HG03159 (cell line): ENCODE measurements around the gene GLIS1.

Source experiments
- ATAC-seq: cut with Tn5 transposase; IDR thresholded peaks from one replicate; pipeline ENCODE4 v1.9.1; 2021; ENCODE audit warnings: mild to moderate bottlenecking, moderate library complexity; ENCODE audit not compliant: unreplicated experiment

GLIS1 gene

DNA sequence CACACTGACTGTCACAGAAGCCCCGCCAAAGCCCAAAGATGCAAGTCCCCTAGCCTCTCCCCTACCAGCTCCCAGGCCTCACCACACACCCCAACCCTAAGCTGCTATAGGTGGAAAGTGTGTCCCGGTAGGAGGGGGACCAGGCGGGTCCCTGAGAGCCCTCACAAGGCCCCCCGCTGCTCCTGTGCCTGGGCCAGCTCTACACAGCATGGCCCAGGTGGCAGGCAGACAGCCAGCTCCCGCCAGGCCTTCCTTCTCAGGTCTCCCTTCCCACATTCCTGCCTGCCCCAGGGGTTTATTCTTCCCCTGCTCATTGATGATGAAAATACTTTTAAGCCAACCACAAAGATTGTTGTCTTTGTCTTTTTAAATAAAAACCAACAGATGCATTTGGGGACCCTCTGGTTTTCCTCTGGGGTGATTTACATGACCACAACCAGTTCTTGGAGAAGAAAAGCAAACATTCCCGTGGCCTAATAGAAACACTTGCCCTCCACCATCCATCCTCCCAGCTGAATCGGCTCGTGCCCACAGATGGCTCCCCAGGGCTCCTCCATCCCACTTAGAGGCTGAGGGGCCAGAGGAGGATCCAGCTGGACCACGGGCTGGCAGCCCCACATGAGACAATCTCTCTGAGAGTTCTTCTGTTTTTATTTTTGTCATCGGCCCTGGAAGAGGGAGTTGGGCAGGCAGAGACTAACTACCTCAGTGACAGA lies 186.7 kb downstream of the GLIS1 start:
- no peak for ATAC-seq

GRCh38 chr1:53551428-53551995 lies 187.5 kb downstream of the GLIS1 start:
- no peak for ATAC-seq

DNA sequence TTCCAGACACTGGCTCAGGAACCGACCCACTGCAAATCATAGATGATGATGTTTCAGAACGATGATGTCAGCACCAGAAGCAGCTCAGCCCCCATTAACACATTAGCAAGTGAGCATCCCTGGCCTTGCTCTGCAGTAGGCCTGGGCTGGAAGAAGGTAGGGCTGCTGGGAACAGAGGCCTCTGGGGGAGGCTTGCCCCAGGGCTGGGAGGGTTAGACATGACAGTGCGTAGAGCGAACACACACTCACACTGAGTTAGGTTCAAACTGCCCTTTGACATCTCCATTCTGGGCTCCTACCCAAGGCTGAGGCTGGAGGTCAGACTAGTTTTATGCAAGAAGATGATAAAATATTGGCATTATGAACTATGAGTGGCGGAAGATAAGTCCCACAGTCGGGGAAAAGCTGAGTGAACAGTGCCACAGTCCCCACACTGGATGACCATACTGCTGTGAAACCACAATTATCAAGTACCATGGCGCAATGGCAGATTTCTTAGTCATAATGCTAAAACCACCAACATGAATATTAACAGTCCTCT lies 188.7 kb downstream of the GLIS1 start:
- ATAC-seq = no peak

DNA sequence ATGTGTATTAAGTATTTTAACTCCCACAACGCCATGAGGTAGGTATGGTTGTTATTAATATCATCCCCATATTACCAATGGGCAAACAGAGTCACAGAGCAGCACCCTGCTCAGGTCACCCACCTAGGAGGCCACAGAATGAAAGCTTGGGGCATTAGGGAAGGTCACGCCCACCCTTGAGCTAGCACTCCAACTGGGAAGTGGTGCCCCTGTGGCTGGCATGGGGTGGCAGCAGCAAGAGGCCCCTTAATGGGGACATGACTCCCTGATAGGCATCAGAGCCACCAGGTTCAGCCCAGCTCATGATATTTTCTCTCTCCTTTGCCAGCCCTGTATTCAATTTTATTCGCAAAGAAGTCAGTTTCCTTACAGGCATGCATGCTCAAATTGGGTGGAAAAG lies 189.2 kb downstream of the GLIS1 start:
- no peak for ATAC-seq

GRCh38 chr1:53549287-53549686 lies 189.7 kb downstream of the GLIS1 start:
- no peak for ATAC-seq

DNA sequence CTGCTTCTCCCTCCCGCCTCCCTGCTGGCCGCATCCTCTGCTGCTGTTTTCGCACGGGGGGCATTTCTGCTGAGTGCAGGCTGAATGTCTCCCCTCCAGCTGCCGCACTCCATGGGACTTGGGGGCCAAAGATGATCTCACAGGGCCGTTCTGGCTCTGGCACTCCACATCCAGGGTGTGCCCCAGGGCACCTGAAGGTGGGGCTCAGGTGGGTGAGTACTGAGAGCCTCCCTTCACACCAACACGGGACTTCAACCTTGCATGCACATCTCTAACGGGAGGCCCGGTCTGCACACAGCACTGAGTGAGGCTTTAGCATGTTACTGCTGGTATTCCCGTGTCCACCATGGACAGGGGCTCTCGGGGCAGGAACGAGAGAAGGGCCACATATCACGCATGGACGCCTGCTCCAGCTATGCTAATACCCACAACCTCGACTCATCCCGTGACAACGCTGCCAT lies 190.9 kb downstream of the GLIS1 start:
- ATAC-seq = no peak

- ATAC-seq = no peak
Measured at GRCh38 chr1:53547231-53547790, 191.7 kb downstream of the GLIS1 start.

DNA sequence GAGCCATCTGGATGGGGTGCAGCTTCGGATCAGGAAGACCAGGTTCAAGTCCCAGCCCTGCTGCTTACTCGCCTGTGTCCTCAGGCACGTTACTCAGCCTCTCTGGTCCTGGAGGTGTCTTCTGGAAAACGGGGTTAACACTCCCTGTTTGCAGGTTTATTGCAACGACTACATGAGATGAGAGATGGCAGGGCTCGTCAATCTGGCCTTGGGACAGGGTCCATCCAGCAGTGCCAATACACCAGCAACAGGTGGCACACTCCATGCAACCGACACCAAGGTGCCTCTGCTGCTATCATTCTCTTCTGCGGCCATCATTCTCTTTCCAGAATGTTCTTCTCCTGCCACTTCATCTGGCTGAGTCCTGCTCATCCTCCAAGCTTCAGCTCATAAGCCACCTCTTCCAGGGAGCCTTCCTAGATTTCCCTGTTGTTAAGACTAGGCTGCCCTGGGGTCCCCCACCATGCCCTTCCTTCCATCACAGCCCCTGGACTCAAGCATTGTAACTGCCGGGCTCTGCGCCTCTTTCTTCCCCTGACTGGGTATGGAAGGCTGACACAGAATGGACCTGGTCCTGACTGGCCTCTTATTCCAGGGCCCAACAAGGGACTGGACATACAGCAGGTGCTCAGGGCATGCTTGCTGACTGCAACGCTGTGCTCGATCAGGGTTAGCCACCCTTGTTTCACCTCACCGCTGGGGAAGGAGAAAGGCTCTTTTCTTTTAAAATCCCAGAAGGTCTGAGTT lies 192.4 kb downstream of the GLIS1 start:
- no peak for ATAC-seq

DNA sequence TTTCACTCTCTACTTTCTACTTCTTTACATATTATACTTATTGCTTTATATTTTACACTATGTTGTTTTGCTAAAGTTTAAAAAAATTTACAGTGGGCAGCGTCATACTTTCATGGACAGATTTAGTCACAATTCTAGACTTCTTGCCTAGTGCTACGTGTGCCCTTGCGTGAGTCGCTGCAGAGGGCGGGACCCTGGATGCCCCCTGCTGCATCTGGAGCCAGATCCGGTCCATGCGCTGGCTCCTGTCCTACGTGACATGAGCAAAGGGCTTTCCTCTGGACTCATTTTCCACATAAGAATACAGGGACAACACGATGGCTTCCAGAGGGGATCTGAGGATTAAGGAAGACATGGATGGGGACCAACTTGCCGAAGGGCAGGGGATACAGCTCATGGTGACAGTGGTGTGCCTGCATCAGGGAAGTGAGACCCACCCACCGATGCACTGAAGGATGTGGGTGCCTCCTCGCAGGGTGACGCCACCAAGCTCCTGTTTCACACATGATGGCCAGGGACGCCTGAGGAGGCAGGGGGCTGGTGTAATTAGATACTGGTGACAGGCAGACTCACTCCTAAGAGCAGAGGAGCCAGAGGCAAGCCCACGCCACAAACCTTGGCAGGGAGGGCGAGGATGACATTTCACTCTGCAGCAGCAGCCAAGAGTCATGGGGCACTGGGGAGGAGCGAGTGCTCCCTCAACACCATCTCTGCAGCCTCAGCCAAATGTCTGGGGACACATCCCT lies 193.1 kb downstream of the GLIS1 start:
- no peak for ATAC-seq

- no peak for ATAC-seq
Measured at GRCh38 chr1:53544728-53545515, 194.0 kb downstream of the GLIS1 start.

DNA sequence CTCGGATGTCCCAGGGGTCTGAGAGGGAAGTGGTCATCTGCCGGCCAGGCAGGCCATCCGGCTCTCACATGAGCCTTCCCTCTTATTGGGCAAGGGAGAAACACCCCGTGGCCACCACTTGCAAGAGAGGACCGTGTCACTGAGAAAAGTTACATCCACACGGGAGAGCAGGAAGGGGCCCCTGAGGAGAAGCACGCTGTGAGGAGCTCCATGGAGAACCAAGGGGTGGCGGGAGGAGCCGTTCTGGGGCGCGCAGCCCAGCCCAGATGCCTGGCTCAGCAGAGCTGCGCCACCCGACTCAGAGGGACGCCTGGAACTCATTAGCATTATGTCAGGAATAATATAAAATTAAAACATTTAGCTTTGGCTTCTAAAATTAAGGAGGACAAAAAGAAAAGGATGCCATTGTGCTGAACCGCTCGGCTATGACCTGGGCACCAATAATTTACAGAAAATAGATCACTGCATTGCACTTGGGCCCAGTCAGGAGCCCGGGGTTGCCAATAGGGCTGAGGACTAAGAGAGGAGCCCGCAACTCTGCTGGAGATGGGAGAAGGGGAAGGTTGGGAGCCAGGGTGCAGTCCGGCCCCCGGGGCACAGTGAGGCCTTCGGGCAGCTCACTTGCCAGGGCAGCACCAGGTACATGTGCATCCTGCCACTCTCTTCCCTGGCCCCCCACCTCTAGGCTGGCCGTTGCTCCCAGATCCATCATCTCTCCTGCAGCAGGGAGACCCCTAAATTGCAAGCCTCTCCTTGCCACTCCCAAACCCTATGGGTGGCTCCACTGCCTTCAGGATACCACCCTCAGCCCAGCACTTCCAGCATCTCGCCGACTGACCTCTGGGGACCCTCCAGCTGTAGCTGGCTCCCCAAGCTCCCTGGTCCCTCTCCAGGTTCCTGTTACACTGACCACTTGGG lies 194.9 kb downstream of the GLIS1 start:
- no peak for ATAC-seq

DNA sequence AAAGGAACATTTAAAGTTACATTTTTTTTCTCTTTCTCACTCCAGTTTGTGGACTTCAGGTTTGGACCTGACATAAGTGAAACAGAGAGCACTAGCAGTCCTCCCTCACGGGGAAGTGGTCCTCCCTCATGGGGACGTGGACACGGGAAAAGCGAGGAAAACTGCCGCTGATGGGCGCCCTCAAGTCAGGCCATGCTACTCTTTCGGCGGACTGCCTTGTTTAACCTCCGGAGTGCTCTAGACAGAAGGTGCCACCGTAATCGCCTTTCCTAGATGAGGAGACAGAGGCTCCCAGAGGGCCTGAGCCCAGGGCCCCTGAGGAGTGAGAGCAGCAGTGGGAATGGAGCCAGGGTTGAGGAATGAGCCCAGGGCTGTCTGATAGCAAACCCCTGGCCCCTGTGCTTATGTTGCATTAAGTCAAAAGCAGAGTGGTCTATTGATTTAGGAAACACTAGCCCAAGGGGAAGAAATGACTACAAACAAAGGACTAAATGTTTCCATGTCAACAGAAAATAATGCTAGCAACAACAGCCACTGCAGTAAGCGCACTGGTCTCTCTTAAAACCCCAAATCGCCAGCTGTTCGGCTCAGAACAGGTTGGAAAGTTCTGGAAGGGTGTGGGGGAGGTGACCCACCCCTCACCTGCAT lies 195.7 kb downstream of the GLIS1 start:
- ATAC-seq = no peak

DNA sequence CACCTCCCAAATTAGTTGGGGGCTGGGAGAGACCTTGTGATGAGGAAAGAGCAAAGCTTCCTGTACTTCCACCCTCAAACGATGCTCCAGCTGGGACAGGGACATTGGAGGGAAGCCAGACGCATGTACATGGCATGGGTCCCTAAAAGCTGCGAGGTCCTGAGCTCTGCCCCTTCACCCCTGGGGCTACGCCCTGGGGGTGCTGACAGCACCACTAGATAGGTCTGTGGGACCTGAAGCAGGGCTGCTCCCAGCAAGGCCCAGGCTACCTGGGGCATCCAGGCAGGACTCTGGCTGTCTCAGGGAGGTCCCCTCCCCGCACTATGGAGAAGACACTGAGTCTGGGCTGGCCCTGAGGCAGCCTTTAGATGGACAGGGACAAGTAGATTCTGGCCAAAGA lies 196.4 kb downstream of the GLIS1 start:
- ATAC-seq = no peak

- ATAC-seq = no peak
Measured at GRCh38 chr1:53541761-53542550, 197.0 kb downstream of the GLIS1 start.

- no peak for ATAC-seq
Measured at GRCh38 chr1:53541263-53541625, 197.7 kb downstream of the GLIS1 start.

DNA sequence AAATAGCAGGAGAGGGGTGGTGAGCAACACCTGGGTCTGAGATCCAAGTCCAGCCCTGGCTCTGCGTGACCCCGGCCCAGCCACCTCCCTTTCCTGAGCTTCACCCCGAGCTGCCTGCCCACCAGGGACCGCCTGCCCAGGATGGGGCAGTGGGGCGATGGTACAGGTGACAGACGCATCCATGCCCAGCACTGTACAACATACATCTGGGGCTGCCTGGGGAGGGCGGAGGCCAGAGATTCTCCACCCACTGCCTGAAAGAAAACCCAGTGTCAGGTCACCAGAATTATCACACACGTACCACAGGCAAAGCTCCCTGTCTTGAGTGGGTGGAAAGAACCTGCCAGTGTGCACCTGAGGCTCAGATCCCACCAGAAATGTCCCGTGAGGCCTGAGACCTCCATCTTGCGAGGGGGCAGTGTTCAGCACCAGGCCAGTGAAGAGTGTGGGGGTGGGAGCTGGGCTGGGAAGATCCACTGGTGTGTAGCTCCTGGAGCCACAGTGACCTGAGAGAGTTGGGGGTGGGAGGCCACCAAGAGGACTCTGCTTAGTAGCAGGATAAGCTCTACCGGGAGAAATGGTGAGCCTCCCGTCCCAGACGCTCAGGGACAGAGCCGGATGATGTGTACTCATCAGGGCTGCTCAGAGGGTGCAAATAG lies 198.2 kb downstream of the GLIS1 start:
- no peak for ATAC-seq
